Endometrium (tissue), 2 donors: ENCODE measurements around the gene SMURF2.
"Not testable (repeated sequence)": the region's sequence is repeated elsewhere in the genome, so short reads cannot be mapped to it uniquely, and the experiment has no call there.

Source experiments
- FAIRE-seq: peaks from 2 replicates; lab custom pipeline; 2012; peaks lifted over from hg19 to GRCh38; lab: Jason Lieb, UNC
- donor health status: control.
- donor health status: control.

The SMURF2 gene

GRCh38 chr17:64596439-64596838, 65.7 kb downstream of the SMURF2 start:
- FAIRE-seq = no peak

GRCh38 chr17:64591944-64592343, 70.2 kb downstream of the SMURF2 start:
- FAIRE-seq = no peak

GRCh38 chr17:64585146-64585545, 77.0 kb downstream of the SMURF2 start:
- no peak for FAIRE-seq

GRCh38 chr17:64583038-64583437, 79.1 kb downstream of the SMURF2 start:
- no peak for FAIRE-seq

GRCh38 chr17:64580384-64581315, 81.5 kb downstream of the SMURF2 start:
- FAIRE-seq = peak; percentile 92

- FAIRE-seq = no peak
These were observed 82.2 kb downstream of the SMURF2 start for GRCh38 chr17:64579917-64580316.

GRCh38 chr17:64577025-64577424, 85.1 kb downstream of the SMURF2 start:
- not testable (repeated sequence) for FAIRE-seq

GRCh38 chr17:64575431-64575830, 86.7 kb downstream of the SMURF2 start:
- no peak for FAIRE-seq

- no peak for FAIRE-seq
These were observed 87.5 kb downstream of the SMURF2 start for GRCh38 chr17:64574646-64575045.

GRCh38 chr17:64573214-64573613, 88.9 kb downstream of the SMURF2 start:
- FAIRE-seq = no peak

- no peak for FAIRE-seq
These were observed 89.4 kb downstream of the SMURF2 start for GRCh38 chr17:64572682-64573154.

- FAIRE-seq = no peak
These were observed 90.4 kb downstream of the SMURF2 start for GRCh38 chr17:64571746-64572145.

- FAIRE-seq = no peak
These were observed 96.5 kb downstream of the SMURF2 start for GRCh38 chr17:64565563-64565962.

GRCh38 chr17:64564098-64564497, 98.0 kb downstream of the SMURF2 start:
- no peak for FAIRE-seq

- FAIRE-seq = no peak
These were observed 106.8 kb downstream of the SMURF2 start for GRCh38 chr17:64555281-64555680.

GRCh38 chr17:64554028-64554637, 108.0 kb downstream of the SMURF2 start:
- FAIRE-seq = no peak

GRCh38 chr17:64551461-64551860, 110.6 kb downstream of the SMURF2 start:
- FAIRE-seq = no peak

GRCh38 chr17:64547319-64547718, 114.8 kb downstream of the SMURF2 start:
- FAIRE-seq = no peak

GRCh38 chr17:64546716-64547115, 115.4 kb downstream of the SMURF2 start:
- FAIRE-seq = no peak

- no peak for FAIRE-seq
These were observed 117.4 kb downstream of the SMURF2 start for GRCh38 chr17:64544742-64545141.

GRCh38 chr17:64540118-64540776, 121.9 kb downstream of the SMURF2 start:
- no peak for FAIRE-seq

- FAIRE-seq = no peak
These were observed 123.5 kb downstream of the SMURF2 start for GRCh38 chr17:64538508-64539130.
